ENCODE measurements around the gene NLRP11. TPM values are rescaled to one million over a fixed set of nuclear protein-coding genes. Genes with fewer than 3 reads are reported as not detected.

Gene NLRP11
- total RNA-seq, 1 experiment from 2014 or later: 0.15 TPM

DNA sequence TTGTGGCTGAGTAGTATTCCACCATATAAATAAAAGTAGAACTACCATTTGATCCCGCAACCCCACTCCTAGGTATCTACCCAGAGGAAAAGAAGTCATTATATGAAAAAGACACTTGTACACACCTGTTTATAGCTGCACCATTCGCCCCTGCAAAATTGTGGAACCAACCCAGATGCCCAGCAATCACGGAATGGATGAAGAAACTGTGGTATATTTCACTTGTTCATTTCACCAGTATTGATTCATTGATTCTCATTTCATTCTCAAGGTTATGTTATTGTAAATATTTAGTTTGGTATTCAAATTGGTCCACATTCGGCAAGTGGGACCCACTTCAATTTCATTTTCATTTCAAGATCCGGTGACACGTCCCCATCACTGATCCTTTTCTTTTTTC lies 81.1 kb downstream of the NLRP11 start:
- Histone ChIP-seq H3K79me2 (ENCODE audit: low read length) (no peaks in the 10 kb centered on the region), H4K20me1 (ENCODE audit: low read length) (no peaks in the 10 kb centered on the region), H2AFZ (ENCODE audit: low read length) (no peak overlapping the region), H3K27ac (ENCODE audit: low read length) (no peak overlapping the region), H3K36me3 (ENCODE audit: low read depth, low read length) (no peaks in the 10 kb centered on the region), H3K4me2 (ENCODE audit: low read length) (no peak overlapping the region), H3K9me3 (ENCODE audit: low read length) (no peaks in the 10 kb centered on the region), H3K4me1 (ENCODE audit: insufficient read depth, low read length) (no peaks in the 10 kb centered on the region), H3K4me3 (ENCODE audit: low read length) (no peak overlapping the region), H3K27me3 (ENCODE audit: low read length) (peaks cover 83% of the 10 kb centered on the region), H3K9me2 (replicated peaks; ENCODE audit: low read length) (no peaks in the 10 kb centered on the region), H3F3A (ENCODE audit: low read length, unreplicated experiment) (no peaks in the 10 kb centered on the region), H3K9ac (ENCODE audit: low read length) (no peak overlapping the region)
- TF ChIP-seq, protein P1, sequence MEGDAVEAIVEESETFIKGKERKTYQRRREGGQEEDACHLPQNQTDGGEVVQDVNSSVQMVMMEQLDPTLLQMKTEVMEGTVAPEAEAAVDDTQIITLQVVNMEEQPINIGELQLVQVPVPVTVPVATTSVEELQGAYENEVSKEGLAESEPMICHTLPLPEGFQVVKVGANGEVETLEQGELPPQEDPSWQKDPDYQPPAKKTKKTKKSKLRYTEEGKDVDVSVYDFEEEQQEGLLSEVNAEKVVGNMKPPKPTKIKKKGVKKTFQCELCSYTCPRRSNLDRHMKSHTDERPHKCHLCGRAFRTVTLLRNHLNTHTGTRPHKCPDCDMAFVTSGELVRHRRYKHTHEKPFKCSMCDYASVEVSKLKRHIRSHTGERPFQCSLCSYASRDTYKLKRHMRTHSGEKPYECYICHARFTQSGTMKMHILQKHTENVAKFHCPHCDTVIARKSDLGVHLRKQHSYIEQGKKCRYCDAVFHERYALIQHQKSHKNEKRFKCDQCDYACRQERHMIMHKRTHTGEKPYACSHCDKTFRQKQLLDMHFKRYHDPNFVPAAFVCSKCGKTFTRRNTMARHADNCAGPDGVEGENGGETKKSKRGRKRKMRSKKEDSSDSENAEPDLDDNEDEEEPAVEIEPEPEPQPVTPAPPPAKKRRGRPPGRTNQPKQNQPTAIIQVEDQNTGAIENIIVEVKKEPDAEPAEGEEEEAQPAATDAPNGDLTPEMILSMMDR (conservative IDR thresholded peaks at IDR 0.05; ENCODE audit: low read depth, low read length): no peak
- TF ChIP-seq EZH2phosphoT487 (IDR thresholded peaks at IDR 0.05; ENCODE audit: borderline replicate concordance, low read length) (no peak), EZH2 (IDR thresholded peaks at IDR 0.05; ENCODE audit: low read length, unreplicated experiment) (no peak)
- ATAC-seq (no peak), DNase-seq (no peak)
- ChIA-PET POLR2A (ENCODE audit: unreplicated experiment) (no interaction called here), CTCF (no interaction called here)
- BruUV-seq (replicated peaks): no TSS peak
- intact Hi-C loops (cut with micrococcal nuclease): no loop called here

DNA sequence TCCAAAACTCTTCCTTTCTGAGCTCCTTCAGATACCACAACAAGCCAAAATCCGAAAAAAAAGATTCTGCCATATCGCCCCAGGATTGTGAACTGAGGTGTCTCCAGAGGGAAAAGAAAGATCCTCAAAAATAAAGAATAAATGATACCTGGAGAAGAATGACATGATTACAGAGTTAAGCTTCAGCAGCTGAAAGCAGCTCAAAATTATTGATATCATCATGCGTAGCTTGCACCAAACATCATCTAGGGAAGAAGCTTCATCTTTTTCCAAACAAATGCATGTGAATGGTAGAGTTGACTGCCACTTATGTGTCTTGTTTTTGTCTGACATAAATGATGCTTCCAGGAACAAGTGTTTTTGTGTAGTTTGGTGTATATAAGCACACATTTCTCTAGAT lies 93.5 kb downstream of the NLRP11 start, which contains the start of gene NLRP9:
TSS of gene NLRP9 (minus strand) at position 101 of the 400 bp plus-strand sequence. CDS start at position 73, 28 bp downstream.
- ChIA-PET POLR2A (ENCODE audit: unreplicated experiment) (no interaction called here), CTCF (no interaction called here)
- H3K9ac ChIP-seq (ENCODE audit: low read length): no peak within 1 kb of the TSS
- no peak within 1 kb of the TSS for H2AFZ ChIP-seq (ENCODE audit: low read length)
- peaks cover 54% of the 10 kb centered on the region for H3K27me3 ChIP-seq (ENCODE audit: low read length)
- BruUV-seq (replicated peaks): no TSS peak
- no peaks in the 10 kb centered on the region for H3K79me2 ChIP-seq (ENCODE audit: low read length)
- H3F3A ChIP-seq (ENCODE audit: low read length, unreplicated experiment): no peaks in the 10 kb centered on the region
- intact Hi-C loops (cut with micrococcal nuclease): no loop called here
- H3K4me2 ChIP-seq (ENCODE audit: low read length): no peak within 1 kb of the TSS
- ATAC-seq (no peak), DNase-seq (no peak)
- H3K4me1 ChIP-seq (ENCODE audit: insufficient read depth, low read length): no peaks in the 10 kb centered on the region
- H3K4me3 ChIP-seq (ENCODE audit: low read length): no peak within 1 kb of the TSS
- no peaks in the 10 kb centered on the region for H3K9me2 ChIP-seq (replicated peaks; ENCODE audit: low read length)
- no peak within 1 kb of the TSS for H3K27ac ChIP-seq (ENCODE audit: low read length)
- no peaks in the 10 kb centered on the region for H3K9me3 ChIP-seq (ENCODE audit: low read length)
- no peaks in the 10 kb centered on the region for H3K36me3 ChIP-seq (ENCODE audit: low read depth, low read length)
- TF ChIP-seq EZH2phosphoT487 (IDR thresholded peaks at IDR 0.05; ENCODE audit: borderline replicate concordance, low read length): no peak
- TF ChIP-seq, protein P1 (conservative IDR thresholded peaks at IDR 0.05; ENCODE audit: low read depth, low read length): no peak
- TF ChIP-seq EZH2 (IDR thresholded peaks at IDR 0.05; ENCODE audit: low read length, unreplicated experiment): no peak
- H4K20me1 ChIP-seq (ENCODE audit: low read length): no peaks in the 10 kb centered on the region

Other genes starting within 250 kb of the NLRP11 start
- gene FIZ1, start 232.5 kb downstream of the NLRP11 start, total RNA-seq (2014; rRNA removed): 11.6 and 11.7 TPM in 2 replicates
- 27.7 and 33.1 TPM in 2 replicates for gene ZNF524, start 231.7 kb downstream of the NLRP11 start, total RNA-seq (2014; rRNA removed)
- 5.5 and 8.2 TPM in 2 replicates for gene ZNF865, start 226.4 kb downstream of the NLRP11 start, total RNA-seq (2014; rRNA removed)
- gene ZNF784, start 207.4 kb downstream of the NLRP11 start, total RNA-seq (2014; rRNA removed): 9.0 and 18.0 TPM in 2 replicates
- 15.2 and 23.9 TPM in 2 replicates for gene ZNF580, start 191.0 kb downstream of the NLRP11 start, total RNA-seq (2014; rRNA removed)
- 25.6 and 37.5 TPM in 2 replicates for gene ZNF581, start 188.3 kb downstream of the NLRP11 start, total RNA-seq (2014; rRNA removed)
- gene CCDC106, start 183.8 kb downstream of the NLRP11 start, total RNA-seq (2014; rRNA removed): 36.0 and 41.4 TPM in 2 replicates
- gene U2AF2, start 177.0 kb downstream of the NLRP11 start, total RNA-seq (2014; rRNA removed): 343 and 360 TPM in 2 replicates
- 203 and 240 TPM in 2 replicates for gene EPN1, start 156.8 kb downstream of the NLRP11 start, total RNA-seq (2014; rRNA removed)
- gene NLRP9, start 93.6 kb downstream of the NLRP11 start, total RNA-seq (2014; rRNA removed): not detected in 2 replicates
- not detected in 2 replicates for gene RFPL4A, start 72.9 kb downstream of the NLRP11 start, total RNA-seq (2014; rRNA removed)
- gene RFPL4AL1, start 62.9 kb downstream of the NLRP11 start, total RNA-seq (2014; rRNA removed): not detected in 2 replicates
- gene NLRP4, start 4.5 kb upstream of the NLRP11 start, total RNA-seq (2014; rRNA removed): not detected in 2 replicates
- gene NLRP13, start 100.3 kb upstream of the NLRP11 start, total RNA-seq (2014; rRNA removed): not detected in 2 replicates
- not detected in 2 replicates for gene NLRP8, start 115.8 kb upstream of the NLRP11 start, total RNA-seq (2014; rRNA removed)
- not detected in 2 replicates for gene NLRP5, start 154.8 kb upstream of the NLRP11 start, total RNA-seq (2014; rRNA removed)